HG03521 (cell line): ENCODE data around the gene ZNF624.
A peak's percentile ranks its signal among the peaks of the same experiment; 100 is the strongest.

ENCODE experiments used
- ATAC-seq: cut with Tn5 transposase; IDR thresholded peaks from one replicate; pipeline ENCODE4 v1.9.1; 2021; ENCODE audit warnings: mild to moderate bottlenecking, moderate library complexity; ENCODE audit not compliant: unreplicated experiment

The ZNF624 gene

GRCh38 chr17:16593356-16594102 is 60.1 kb downstream of the ZNF624 start:
- ATAC-seq = no peak

- ATAC-seq = peak; percentile 79
Observed at GRCh38 chr17:16589097-16589969, 64.3 kb downstream of the ZNF624 start.

- no peak for ATAC-seq
Observed at GRCh38 chr17:16585796-16586195, 67.9 kb downstream of the ZNF624 start.

- peak; percentile 69 for ATAC-seq
Observed at GRCh38 chr17:16584273-16584995, 69.2 kb downstream of the ZNF624 start.

GRCh38 chr17:16583781-16584180 is 69.9 kb downstream of the ZNF624 start:
- no peak for ATAC-seq

GRCh38 chr17:16573466-16573865 is 80.2 kb downstream of the ZNF624 start:
- no peak for ATAC-seq
